Hepatocyte (in vitro differentiated cells): ENCODE results near the gene SAMD11. TPM values are rescaled to one million over a fixed set of nuclear protein-coding genes. Genes with fewer than 3 reads are reported as not detected.

Experiments used
- DNase-seq: peaks from one replicate; pipeline ENCODE4 v3.0.0-alpha.2; 2016; ENCODE audit warnings: low spot score
- H2AFZ ChIP-seq: fragments of 200-600 bp; sonication (generic); 2 replicates; pipeline ENCODE4 v1.6.0; 2016; ENCODE audit warnings: antibody characterized with exemption, mild to moderate bottlenecking
- H3K27ac ChIP-seq: fragments of 200-600 bp; sonication (generic); 2 replicates; pipeline ENCODE4 v1.5.1; 2016; ENCODE audit warnings: mild to moderate bottlenecking
- H3K27me3 ChIP-seq: fragments of 200-600 bp; sonication (generic); 2 replicates; pipeline ENCODE4 v1.6.1; 2016
- H3K36me3 ChIP-seq: fragments of 200-600 bp; sonication (generic); replicated peaks from 2 replicates; pipeline ENCODE4 v1.5.1; 2016; ENCODE audit warnings: low read depth; ENCODE audit not compliant: insufficient read depth
- H3K4me1 ChIP-seq: fragments of 200-600 bp; sonication (generic); 2 replicates; pipeline ENCODE4 v1.5.1; 2016; ENCODE audit warnings: mild to moderate bottlenecking, moderate library complexity; ENCODE audit not compliant: insufficient read depth
- H3K4me2 ChIP-seq: fragments of 200-600 bp; sonication (generic); 2 replicates; pipeline ENCODE4 v1.6.0; 2016
- H3K4me3 ChIP-seq: fragments of 200-600 bp; sonication (generic); 2 replicates; pipeline ENCODE4 v1.5.1; 2016; ENCODE audit warnings: mild to moderate bottlenecking
- H3K79me2 ChIP-seq: fragments of 200-600 bp; sonication (generic); 2 replicates; pipeline ENCODE4 v1.6.0; 2017; ENCODE audit warnings: mild to moderate bottlenecking
- H3K9me2 ChIP-seq: fragments of 200-600 bp; sonication (generic); replicated peaks from 2 replicates; pipeline ENCODE4 v1.6.0; 2017; ENCODE audit warnings: mild to moderate bottlenecking; ENCODE audit not compliant: insufficient read depth
- H3K9me3 ChIP-seq: fragments of 200-600 bp; sonication (generic); 2 replicates; pipeline ENCODE4 v1.5.1; 2016; ENCODE audit warnings: low read depth, mild to moderate bottlenecking
- H4K20me1 ChIP-seq: fragments of 200-600 bp; sonication (generic); 2 replicates; pipeline ENCODE4 v1.6.0; 2016; ENCODE audit warnings: mild to moderate bottlenecking; ENCODE audit not compliant: insufficient read depth, poor library complexity, severe bottlenecking
- EZH2 ChIP-seq: fragments of 200-600 bp; sonication (generic); IDR thresholded peaks from 2 replicates; pipeline ENCODE4 v1.6.1; 2016; ENCODE audit warnings: antibody characterized with exemption, mild to moderate bottlenecking, borderline replicate concordance
- EZH2phosphoT487 ChIP-seq: fragments of 200-600 bp; sonication (generic); IDR thresholded peaks from one replicate; pipeline ENCODE4 v1.6.1; 2018; ENCODE audit warnings: antibody characterized with exemption, mild to moderate bottlenecking, low read depth, moderate library complexity; ENCODE audit not compliant: unreplicated experiment, severe bottlenecking
- WGBS: methylation state at CpG from one replicate; pipeline ENCODE4 v1.1.6; 2016; ENCODE audit warnings: low lambda C conversion rate; ENCODE audit errors: missing lambda C conversion rate; 5-methylcytosine and 5-hydroxymethylcytosine counted together
- polyA plus RNA-seq: library from polyadenylated mRNA; unstranded; fragments of >200 nt; fragmentation: Nextera tagmentation; extraction: Ambion mirVana; gene quantifications from 2 replicates; pipeline ENCODE4 v1.2.1, GENCODE V29; 2016
- total RNA-seq: library from RNA; depleted of rRNA; stranded (reverse); fragments of >200 nt; gene quantifications from 2 replicates; pipeline ENCODE4 v1.2.3, GENCODE V29; 2014
- TF ChIP-seq, protein P1 (sequence below): fragments of 200-600 bp; sonication (generic); IDR thresholded peaks from 2 replicates; pipeline ENCODE4 v1.5.1; 2016; ENCODE audit warnings: antibody characterized with exemption, mild to moderate bottlenecking; ENCODE audit not compliant: poor library complexity

Gene SAMD11
- total and polyA plus RNA-seq, 2 experiments from 2014 or later = 9.5 to 17.1 TPM

DNA sequence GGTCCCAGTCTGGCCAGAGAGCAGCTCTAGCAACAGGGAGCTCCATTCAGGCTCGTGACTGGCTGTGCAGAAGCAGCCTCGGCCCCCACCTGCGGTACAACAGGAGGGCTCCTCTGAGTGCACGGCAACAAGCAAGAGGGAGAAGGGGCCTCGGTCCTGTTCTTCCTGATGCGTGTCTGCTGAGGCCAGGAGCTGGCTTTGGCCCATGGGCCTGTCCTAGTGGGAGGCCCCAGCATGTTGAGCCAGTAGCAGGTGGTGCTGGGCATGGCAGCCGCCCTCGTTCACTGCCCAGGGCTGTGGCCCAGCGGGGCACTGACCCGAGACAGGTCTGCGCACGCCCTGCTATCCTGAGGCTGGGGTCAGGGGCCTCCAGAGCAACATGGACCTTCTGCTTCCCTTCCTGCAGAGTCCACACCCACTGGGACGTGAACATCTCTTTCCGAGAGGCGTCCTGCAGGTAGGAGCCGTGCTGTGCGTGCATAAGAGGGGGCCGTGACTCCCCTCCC, 7.0 kb downstream of the SAMD11 start:
- Histone ChIP-seq H3K4me3 (no peak overlapping the region), H3K79me2 (no peaks in the 10 kb centered on the region), H3K4me2 (no peak overlapping the region), H3K9me2 (no peaks in the 10 kb centered on the region), H3K27me3 (peaks cover 38% of the 10 kb centered on the region), H4K20me1 (peaks cover 6% of the 10 kb centered on the region), H3K9me3 (no peaks in the 10 kb centered on the region), H3K4me1 (peaks cover 28% of the 10 kb centered on the region), H3K36me3 (no peaks in the 10 kb centered on the region), H3K27ac (no peak overlapping the region), H2AFZ (no peak overlapping the region)
- WGBS = 83% methylated on average over 15 of the region's 18 CpGs
- TF ChIP-seq EZH2phosphoT487 = no peak
- TF ChIP-seq, protein P1, sequence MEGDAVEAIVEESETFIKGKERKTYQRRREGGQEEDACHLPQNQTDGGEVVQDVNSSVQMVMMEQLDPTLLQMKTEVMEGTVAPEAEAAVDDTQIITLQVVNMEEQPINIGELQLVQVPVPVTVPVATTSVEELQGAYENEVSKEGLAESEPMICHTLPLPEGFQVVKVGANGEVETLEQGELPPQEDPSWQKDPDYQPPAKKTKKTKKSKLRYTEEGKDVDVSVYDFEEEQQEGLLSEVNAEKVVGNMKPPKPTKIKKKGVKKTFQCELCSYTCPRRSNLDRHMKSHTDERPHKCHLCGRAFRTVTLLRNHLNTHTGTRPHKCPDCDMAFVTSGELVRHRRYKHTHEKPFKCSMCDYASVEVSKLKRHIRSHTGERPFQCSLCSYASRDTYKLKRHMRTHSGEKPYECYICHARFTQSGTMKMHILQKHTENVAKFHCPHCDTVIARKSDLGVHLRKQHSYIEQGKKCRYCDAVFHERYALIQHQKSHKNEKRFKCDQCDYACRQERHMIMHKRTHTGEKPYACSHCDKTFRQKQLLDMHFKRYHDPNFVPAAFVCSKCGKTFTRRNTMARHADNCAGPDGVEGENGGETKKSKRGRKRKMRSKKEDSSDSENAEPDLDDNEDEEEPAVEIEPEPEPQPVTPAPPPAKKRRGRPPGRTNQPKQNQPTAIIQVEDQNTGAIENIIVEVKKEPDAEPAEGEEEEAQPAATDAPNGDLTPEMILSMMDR = no peak
- no peak for TF ChIP-seq EZH2
- no peak for DNase-seq

- DNase-seq = no peak
- Histone ChIP-seq H3K4me1 (peaks cover 28% of the 10 kb centered on the region), H3K79me2 (no peaks in the 10 kb centered on the region), H3K4me2 (no peak overlapping the region), H3K36me3 (no peaks in the 10 kb centered on the region), H3K9me3 (no peaks in the 10 kb centered on the region), H3K27me3 (peaks cover 32% of the 10 kb centered on the region), H3K9me2 (no peaks in the 10 kb centered on the region), H4K20me1 (no peaks in the 10 kb centered on the region), H3K4me3 (no peak overlapping the region), H2AFZ (no peak overlapping the region), H3K27ac (no peak overlapping the region)
- TF ChIP-seq EZH2 (no peak), EZH2phosphoT487 (no peak)
- TF ChIP-seq, protein P1 = no peak
- 62% methylated on average over 15 of the region's 15 CpGs for WGBS
Observed at GRCh38 chr1:931380-932172, 7.9 kb downstream of the SAMD11 start.

DNA sequence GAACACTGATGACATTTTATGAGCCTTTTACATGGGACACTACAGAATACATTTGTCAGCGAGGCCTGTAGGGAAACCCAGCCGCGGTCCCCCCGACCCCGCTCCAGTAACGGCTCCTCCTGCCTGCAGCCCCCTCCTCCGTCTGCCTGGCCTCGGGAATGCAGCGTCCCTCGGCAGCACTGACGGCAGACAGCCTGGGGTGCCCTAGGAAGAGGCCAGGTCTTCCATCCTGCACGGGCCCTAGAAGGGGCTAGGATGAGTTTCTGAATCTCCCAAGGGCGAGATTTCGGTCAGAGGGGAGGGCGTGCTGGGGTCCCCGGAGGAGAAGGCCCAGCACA, 8.4 kb downstream of the SAMD11 start:
- Histone ChIP-seq H3K27ac (no peak overlapping the region), H3K79me2 (no peaks in the 10 kb centered on the region), H3K9me2 (no peaks in the 10 kb centered on the region), H3K27me3 (peaks cover 27% of the 10 kb centered on the region), H2AFZ (no peak overlapping the region), H3K4me2 (no peak overlapping the region), H4K20me1 (no peaks in the 10 kb centered on the region), H3K4me3 (no peak overlapping the region), H3K36me3 (no peaks in the 10 kb centered on the region), H3K4me1 (peaks cover 28% of the 10 kb centered on the region), H3K9me3 (no peaks in the 10 kb centered on the region)
- 66% methylated on average over 14 of the region's 16 CpGs for WGBS
- no peak for DNase-seq
- TF ChIP-seq EZH2 = no peak
- TF ChIP-seq, protein P1 = no peak
- no peak for TF ChIP-seq EZH2phosphoT487
